ENCODE data around the gene RGMB. TPM values are rescaled to one million over a fixed set of nuclear protein-coding genes. Genes with fewer than 3 reads are reported as not detected.

RGMB gene
- polyA plus RNA-seq, 1 of the 3 experiments (the other 2 are of a cell fraction) = 86.7 TPM

- peaks cover 73% of the 10 kb centered on the region for H4K20me1 ChIP-seq (ENCODE audit: insufficient read depth)
- H3K27ac ChIP-seq (ENCODE audit: low read depth in 2 of 2, low read length in 1 of 2) = peak overlapping the region in 1 of 2 experiments; percentile 75; a peak in 3 of 4 replicates
- CTCF ChIA-PET = interaction anchor here (13.6 kb wide), 1 partner anchor 16 kb away, joined by 409 read pairs; no protein-coding TSS in a partner anchor
Measured at GRCh38 chr5:98776066-98776705, 2.7 kb downstream of the RGMB start.

More at GRCh38 chr5:98776066-98776705, 2.7 kb downstream of the RGMB start:
- Histone ChIP-seq H3K9me2 (no peaks in the 10 kb centered on the region), H3K9me3 (no peaks in the 10 kb centered on the region), H3K27me3 (ENCODE audit: insufficient read depth) (no peaks in the 10 kb centered on the region), H3K4me2 (peak overlapping the region; percentile 81), H3K9ac (peak overlapping the region; percentile 87), H2AFZ (ENCODE audit: low read depth) (no peak overlapping the region), H3F3A (replicated peaks; ENCODE audit: insufficient read depth) (peaks cover 29% of the 10 kb centered on the region), H3K36me3 (replicated peaks in 1 of 2; ENCODE audit: control insufficient read depth in 1 of 2, insufficient read depth in 2 of 2, low read length in 1 of 2) (peaks cover 21 to 73% of the 10 kb centered on the region in 2 experiments), H3K4me1 (ENCODE audit: control insufficient read depth in 1 of 2, insufficient read depth in 2 of 2, low read depth in 1 of 2, low read length in 1 of 2) (peaks cover 9 to 31% of the 10 kb centered on the region in 2 experiments; a peak in 3 of 4 replicates), H3K4me3 (ENCODE audit: low read depth in 2 of 2, low read length in 1 of 2) (peak overlapping the region; percentile 76 to 83; a peak in 3 of 4 replicates), H3K79me2 (ENCODE audit: insufficient read depth) (peaks cover 97% of the 10 kb centered on the region)
- WGBS (ENCODE audit: low lambda C conversion rate) = 66% methylated on average over 7 of the region's 7 CpGs
- TF ChIP-seq NFIC (IDR thresholded peaks at IDR 0.05; ENCODE audit: borderline replicate concordance) (peak; percentile 22; the same call in 1 of the 2 replicates), RCOR1 (IDR thresholded peaks at IDR 0.05; ENCODE audit: low read length) (no peak), POLR2AphosphoS5 (IDR thresholded peaks at IDR 0.05; ENCODE audit: low read depth, low read length) (peak; percentile 44; the same call in 1 of the 2 replicates), MXI1 (IDR thresholded peaks at IDR 0.05; ENCODE audit: low read depth, low read length) (no peak), EZH2phosphoT487 (IDR thresholded peaks at IDR 0.05; ENCODE audit: borderline replicate concordance, low read depth) (no peak), USF2 (IDR thresholded peaks at IDR 0.05; ENCODE audit: borderline replicate concordance, low read depth, low read length) (no peak), USF1 (IDR thresholded peaks at IDR 0.05; ENCODE audit: borderline replicate concordance, low read depth) (no peak), GATA2 (CRISPR knock-in tag; IDR thresholded peaks at IDR 0.05) (no peak), SMC3 (IDR thresholded peaks at IDR 0.05; ENCODE audit: low read depth, low read length) (no peak), JUND (IDR thresholded peaks at IDR 0.05) (0 out of 2 replicates have a peak, but pooled peaks have one; percentile 2)
- TF ChIP-seq, protein P1, sequence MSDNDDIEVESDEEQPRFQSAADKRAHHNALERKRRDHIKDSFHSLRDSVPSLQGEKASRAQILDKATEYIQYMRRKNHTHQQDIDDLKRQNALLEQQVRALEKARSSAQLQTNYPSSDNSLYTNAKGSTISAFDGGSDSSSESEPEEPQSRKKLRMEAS (IDR thresholded peaks at IDR 0.05; ENCODE audit: low read depth) = 0 out of 2 replicates have a peak, but pooled peaks have one; percentile 23
- TF ChIP-seq, protein P2, sequence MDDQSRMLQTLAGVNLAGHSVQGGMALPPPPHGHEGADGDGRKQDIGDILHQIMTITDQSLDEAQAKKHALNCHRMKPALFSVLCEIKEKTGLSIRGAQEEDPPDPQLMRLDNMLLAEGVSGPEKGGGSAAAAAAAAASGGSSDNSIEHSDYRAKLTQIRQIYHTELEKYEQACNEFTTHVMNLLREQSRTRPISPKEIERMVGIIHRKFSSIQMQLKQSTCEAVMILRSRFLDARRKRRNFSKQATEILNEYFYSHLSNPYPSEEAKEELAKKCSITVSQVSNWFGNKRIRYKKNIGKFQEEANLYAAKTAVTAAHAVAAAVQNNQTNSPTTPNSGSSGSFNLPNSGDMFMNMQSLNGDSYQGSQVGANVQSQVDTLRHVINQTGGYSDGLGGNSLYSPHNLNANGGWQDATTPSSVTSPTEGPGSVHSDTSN (IDR thresholded peaks at IDR 0.05) = no peak
- TF ChIP-seq, protein P3, sequence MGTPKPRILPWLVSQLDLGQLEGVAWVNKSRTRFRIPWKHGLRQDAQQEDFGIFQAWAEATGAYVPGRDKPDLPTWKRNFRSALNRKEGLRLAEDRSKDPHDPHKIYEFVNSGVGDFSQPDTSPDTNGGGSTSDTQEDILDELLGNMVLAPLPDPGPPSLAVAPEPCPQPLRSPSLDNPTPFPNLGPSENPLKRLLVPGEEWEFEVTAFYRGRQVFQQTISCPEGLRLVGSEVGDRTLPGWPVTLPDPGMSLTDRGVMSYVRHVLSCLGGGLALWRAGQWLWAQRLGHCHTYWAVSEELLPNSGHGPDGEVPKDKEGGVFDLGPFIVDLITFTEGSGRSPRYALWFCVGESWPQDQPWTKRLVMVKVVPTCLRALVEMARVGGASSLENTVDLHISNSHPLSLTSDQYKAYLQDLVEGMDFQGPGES (IDR thresholded peaks at IDR 0.05; ENCODE audit: low read depth, low read length) = no peak
- no peak for DNase-seq
- POLR2A ChIA-PET = no interaction called here
